G401.6 (cell line): Measurements from ENCODE around the gene FAM149A.

ENCODE experiments used
- FAIRE-seq: peaks from 2 replicates; lab custom pipeline; 2012; peaks lifted over from hg19 to GRCh38; lab: Jason Lieb, UNC

FAM149A gene

DNA sequence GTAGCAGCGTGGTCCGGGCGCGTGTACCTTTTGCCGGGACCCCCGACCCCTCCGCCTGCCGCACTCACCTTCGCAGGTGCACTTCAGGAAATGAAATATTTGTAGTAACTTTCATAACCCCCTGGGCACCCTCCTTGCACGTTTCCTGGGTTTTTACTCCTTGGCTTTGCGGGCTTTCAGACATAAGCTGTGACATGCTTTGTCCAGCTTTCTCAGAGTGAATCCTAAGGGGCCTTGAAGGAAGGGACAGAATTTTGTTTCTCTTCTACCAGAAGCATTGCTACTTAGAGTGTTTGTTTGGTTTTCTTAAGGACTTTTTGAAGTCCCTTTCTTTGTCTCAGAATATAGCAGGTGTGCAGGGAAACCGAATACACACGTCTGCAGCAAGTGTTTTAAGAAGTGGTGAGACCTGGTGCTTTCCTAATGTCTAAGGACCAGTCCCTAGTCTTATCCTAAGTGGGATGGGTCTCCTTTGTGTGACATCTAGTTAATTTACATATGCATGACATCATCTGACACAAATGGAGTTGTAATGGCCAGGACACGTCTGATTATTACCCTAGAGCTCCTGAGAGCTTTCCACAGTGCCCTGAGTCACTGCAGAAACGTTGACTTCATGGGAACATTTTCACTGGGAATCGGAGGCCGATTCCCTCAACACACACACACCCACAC lies 1.3 kb downstream of the FAM149A start:
- FAIRE-seq: no peak

DNA sequence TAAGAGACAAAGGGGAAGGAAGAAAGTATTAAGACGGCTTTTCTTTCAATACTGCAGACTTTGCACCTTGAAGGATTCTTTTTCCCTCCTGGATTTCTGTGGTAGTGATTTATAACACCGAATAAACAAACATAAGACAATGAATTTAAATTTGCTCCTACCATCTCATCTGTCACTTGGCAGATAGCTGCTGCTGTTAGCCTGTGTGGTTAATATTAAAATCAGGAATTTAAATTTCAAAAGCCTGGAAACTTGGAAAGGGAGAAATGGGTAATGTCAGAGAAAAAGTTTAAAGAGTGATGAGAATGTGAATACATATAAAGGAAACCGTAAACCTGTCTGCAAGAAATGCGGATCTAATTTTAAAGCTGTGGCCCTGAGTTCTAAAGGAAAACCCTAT lies 3.4 kb downstream of the FAM149A start:
- FAIRE-seq: no peak

DNA sequence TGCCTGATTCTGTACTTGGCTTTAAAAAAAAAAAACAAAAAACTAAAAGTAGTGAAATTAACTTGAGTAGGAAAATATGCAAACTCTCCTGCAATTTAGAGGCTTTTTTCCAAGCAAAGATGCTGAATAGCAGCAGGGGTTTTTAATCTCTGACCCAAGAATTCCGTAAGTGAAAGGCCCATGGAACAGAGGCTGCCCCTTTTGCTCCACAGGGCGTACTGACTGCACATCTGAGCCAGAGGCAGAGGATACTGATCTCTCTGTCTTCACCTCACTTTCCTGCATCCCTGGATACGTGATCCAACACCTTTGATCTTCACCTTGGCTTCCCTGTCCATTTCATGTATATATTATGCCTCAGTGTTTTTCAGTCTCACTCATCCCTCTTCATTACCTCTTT lies 3.9 kb downstream of the FAM149A start:
- FAIRE-seq: no peak

DNA sequence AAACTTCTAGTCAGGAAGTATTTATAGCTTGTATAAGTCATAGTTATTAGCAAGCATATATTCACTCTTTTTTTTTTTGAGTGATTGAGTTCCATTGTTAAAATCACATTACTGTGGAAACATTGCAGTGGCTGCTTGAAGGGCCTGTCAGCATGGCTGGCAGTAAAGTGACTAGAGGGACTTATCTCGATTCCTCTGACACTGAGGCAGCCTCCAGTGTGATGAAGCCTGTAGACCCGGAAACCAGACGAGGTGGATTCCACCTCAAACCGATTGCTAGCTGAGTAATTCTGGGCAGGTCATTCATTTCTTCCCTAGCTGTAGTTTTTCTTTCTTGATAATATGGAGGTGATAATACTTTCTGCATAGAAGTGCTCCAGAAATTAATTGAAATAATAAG lies 4.7 kb downstream of the FAM149A start:
- no peak for FAIRE-seq

GRCh38 chr4:186116697-186117096 lies 12.2 kb downstream of the FAM149A start:
- no peak for FAIRE-seq

GRCh38 chr4:186118582-186118981 lies 14.1 kb downstream of the FAM149A start:
- FAIRE-seq: no peak

GRCh38 chr4:186121057-186121456 lies 16.6 kb downstream of the FAM149A start:
- FAIRE-seq: peak; percentile 19

GRCh38 chr4:186128842-186129241 lies 24.3 kb downstream of the FAM149A start:
- no peak for FAIRE-seq

GRCh38 chr4:186131935-186132334 lies 27.4 kb downstream of the FAM149A start:
- no peak for FAIRE-seq

DNA sequence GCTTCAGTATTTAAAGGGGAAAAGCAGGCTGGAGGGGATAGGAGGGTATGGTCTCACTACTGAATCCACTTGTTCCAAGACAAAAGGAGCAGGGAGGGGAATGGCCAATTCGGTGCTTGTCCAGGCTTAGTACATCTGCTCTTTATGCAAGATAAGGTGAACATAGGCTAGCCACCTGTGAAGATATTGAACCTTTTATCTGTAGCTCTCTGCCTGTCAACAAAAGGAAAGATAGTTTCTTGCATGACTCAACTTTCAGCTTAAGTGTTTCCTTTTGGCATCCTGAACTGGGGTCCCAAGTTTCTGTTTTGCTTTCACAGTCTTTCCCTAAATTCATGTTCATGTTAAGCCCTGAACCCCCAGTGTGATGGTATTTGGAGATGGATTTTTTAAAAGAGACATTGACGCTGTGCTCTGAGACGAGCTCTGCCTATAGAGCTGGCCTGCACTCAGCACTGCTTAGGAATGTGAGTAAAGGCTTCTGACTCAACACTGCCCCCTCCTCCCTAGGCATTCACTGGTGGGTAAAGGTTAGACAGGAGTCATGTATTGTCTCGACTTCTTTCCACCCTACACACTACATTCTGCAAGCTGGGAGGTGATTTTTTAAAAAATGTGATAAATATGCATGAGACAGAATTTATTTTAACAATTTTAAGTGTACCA lies 28.2 kb downstream of the FAM149A start:
- no peak for FAIRE-seq

DNA sequence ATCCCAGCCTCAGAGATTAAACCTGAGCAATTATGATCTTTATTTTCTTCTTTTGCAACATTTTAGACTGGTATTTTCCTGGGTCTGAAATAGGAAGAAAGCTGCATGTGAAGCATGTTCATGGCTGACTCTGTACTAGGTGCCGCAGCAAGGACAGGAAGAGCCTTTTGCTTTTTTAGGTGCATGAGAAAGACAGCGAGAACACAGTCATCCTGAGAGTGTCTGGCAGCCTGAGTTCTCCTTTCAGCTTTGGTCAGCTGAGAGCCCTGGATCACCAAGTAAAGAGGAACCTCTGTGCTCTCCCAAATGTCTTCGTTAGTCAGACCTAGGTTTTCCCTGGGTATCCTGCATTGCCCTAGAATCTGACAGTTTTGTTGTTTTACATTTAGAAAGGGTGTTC lies 29.8 kb downstream of the FAM149A start:
- FAIRE-seq: no peak

GRCh38 chr4:186134861-186135260 lies 30.4 kb downstream of the FAM149A start:
- no peak for FAIRE-seq

DNA sequence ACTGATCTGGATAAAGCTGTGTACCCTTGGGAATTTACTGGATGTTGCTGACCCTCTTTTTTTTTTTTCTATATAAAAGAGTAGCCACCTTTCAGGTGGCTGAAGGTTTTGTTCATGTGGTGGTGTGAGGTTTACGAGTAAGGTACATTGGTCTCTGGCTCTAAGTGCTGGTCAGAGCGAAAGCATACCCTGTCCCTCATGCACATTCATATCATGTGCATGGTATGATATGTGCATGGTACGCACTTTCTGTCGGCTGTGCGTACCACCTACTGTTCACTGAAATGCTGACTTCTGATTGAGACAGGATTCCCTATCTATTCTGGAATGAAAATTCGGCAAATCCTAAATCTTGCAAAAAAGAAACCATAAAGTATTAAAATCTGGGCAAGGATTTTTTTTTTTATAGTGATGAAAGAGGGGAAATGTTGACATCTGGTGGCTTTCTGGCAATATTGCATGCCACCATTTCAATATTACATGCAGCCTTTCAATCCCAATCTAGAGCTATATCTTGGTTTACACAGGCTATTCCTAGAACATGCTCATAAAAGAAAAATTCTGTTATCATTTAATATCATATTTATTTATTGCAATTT lies 32.8 kb downstream of the FAM149A start:
- peak; percentile 88 for FAIRE-seq

DNA sequence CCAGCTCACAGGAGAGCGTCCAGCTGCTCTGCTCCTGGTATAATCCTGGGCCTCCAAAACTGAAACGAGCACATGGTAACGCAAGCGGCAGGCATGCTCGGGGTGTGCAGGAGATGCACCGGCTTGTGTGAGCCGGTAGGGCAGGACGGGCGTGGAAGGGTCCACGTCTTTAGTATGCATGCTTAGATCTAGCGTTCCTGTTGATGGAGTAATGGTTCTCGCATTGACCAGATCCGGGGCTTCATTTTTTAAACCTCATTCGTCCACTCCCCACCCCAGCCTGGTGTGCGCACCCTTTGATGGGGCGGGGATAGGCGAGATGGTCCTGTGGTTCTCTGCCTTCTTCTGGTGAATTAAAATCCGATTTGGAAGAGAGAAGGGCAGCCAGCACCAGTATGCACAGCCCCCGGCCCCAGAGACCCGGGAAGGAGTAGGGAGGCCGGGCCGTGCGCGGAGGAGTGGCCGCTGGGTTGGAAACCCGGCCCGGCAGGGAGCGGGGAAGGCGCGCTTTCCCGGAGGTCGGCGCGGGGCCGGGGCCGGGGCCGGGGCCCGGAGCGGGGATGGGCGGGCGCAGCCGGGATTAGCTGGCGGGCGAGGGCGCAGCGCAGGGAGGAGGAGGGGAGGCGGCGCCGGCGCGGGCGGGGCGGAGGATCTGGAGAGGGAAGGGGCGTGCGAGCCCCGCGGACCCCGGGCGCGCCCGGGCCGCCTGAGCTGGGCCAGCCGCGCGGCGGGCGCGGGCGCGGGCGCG lies 39.9 kb downstream of the FAM149A start:
- no peak for FAIRE-seq

- no peak for FAIRE-seq
Measured at GRCh38 chr4:186144946-186145569, 40.6 kb downstream of the FAM149A start.

- FAIRE-seq: no peak
Measured at GRCh38 chr4:186146458-186146857, 42.0 kb downstream of the FAM149A start.

DNA sequence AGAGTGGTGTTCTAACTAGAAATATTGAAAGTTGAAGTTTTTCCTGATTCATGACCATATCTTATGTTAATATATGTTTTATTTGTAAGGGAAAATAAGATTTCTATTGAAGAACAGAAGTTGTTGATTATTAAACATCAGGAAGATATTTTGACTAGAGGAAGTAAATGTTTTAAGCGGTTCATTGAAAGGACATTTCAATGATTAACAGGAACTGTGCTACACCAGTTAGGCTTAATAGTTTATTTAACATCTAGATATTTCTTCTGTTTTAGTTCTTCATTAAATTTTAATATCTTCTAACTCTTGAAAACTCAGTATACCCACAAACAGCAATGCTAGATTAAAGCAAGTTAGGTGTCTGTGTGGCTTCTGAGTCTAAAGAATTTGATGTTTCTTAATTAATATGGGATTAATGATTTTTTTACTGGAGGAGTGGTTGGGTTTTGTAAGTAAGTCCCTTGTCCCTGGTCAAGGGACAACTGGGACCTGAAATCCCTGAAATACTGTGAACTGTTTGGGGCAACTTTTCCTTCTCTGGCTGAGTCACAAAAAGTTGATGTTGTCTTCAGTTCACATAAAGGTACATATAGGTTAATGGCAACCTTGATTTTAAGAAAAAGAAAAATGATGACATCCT lies 44.0 kb downstream of the FAM149A start:
- FAIRE-seq: no peak

GRCh38 chr4:186149872-186150271 lies 45.4 kb downstream of the FAM149A start:
- no peak for FAIRE-seq

GRCh38 chr4:186150926-186151325 lies 46.4 kb downstream of the FAM149A start:
- no peak for FAIRE-seq

- FAIRE-seq: no peak
Measured at GRCh38 chr4:186151499-186151898, 47.0 kb downstream of the FAM149A start.

DNA sequence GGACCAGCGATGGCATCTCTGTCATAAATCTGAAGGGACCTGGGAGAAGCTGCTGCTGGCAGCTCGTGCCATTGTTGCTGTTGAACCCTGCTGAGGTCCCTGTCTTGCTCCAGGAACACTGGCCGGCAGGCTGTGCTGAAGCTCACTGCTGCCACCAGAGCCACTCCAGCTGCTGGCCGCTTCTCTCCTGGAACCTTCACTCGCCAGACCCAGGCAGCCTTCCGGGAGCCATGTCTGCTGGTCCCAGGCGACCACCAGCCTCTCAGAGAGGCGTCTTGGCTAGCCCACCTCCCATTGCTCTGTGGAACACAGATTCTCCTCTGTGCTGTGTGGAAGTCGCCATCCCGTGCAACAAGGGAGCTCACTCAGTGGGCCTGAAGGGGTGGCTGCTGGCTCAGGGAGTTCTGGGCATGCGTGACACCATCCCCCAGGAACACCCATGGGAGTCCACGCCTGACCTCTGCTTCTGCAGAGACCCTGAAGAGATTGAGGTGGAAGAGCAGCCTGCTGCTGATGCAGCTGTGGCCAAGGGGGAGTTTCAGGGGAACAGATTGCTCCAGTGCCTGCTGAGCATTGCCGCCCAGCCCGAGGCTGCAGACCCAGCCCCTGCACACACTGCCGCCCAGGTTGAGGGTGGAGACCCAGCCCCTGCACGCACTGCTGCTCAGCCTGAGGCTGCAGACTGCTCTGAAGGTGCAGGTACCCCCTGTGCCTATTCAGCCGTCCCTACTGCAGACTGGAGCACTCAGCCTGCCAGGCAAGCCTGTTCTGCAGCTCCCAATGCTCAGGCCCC lies 53.7 kb downstream of the FAM149A start:
- FAIRE-seq: no peak
